Inflammatory macrophage treated with lipopolysaccharide for 4 hours (primary cell): ENCODE results near the gene OR4P4.

Experiments used
- DNase-seq: peaks from one replicate; pipeline ENCODE4 v3.0.0-alpha.2; 2020

OR4P4 gene

DNA sequence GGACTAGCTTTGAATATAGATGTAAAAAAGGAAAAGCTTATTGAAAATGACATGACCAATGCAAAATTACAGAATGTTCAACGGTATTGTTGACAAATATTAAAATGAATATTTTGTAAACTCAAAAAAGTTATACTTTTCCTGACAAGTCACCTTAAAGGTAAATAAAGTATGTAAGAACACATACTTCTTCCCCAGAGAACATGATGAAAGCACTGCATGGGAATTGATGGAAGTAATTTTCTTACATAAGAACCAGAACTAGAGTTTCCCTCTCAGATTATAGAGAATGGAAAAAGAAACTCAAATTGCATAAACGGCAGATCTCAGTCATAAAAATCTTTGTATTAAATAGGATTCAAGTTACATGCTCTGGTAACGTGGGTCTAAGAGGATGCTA, at the start of gene OR4P4:
Gene OR4P4, plus strand, starts transcription at position 301 of the 400 bp plus-strand sequence.
- DNase-seq: no peak

DNA sequence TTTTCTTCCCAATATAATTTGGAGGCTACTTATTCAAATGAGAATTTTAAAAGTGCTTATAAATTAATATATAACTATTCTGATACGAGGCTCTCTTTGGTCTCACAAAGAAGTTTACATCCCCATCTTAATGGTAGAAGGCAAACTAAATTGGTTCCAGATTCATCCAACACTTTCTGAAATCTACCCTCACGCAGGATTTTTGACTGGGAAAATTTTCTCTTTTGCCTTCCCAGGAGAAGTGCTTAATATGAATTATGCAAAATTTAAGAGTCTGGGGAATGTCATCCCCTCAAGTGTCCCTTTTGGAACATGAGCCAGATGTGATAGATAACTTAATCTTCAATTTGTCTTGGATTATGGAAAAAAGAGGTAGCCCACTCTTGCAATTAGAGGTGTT, 27.4 kb upstream of the OR4P4 start, which contains the start of gene OR4C11:
Gene OR4C11, minus strand, starts transcription at position 101 of the 400 bp plus-strand sequence. CDS start 3,272 bp downstream, outside the sequence.
- no peak for DNase-seq

DNA sequence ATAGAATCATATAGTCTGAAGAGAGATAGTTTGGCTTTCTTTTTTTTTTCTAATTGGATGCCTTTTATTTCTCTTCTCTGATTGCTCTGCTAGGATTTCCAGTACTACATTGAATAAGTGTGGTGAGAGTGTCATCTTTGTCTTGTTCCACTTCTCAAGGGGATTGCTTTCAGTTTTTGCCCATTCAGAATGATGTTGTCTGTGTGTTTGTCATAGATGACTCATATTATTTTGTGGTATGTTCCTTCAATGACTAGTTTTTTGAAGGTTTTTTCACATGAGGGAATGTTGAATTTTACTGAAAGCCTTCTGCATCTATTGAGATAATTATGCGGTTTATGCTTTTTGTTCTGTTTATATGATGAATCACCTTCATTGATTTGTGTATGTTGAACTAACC, 10.4 kb upstream of the OR4P4 start:
- no peak for DNase-seq

DNA sequence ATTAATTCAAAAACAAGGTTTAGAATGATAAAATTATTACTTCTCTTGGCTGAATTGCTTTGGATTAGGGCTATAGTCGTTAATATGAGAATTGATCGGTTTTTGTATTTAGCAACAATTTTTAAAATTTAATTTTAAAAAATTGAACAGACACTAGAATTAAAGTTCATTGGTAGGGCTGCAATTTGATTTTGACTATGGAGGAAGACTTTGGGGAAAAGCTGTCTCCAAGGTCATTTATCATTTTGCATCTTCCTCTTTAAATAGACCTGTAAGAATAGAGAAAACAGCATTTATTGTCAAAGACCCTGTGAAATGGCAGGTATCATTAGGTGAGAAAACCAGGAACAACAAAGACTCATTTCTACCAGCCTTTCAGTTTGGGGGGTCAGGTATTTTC, 13.1 kb downstream of the OR4P4 start, which contains the start of gene OR4S2:
Gene OR4S2, plus strand, starts transcription at position 301 of the 400 bp plus-strand sequence. CDS start 2,577 bp downstream, outside the sequence.
- DNase-seq: no peak

DNA sequence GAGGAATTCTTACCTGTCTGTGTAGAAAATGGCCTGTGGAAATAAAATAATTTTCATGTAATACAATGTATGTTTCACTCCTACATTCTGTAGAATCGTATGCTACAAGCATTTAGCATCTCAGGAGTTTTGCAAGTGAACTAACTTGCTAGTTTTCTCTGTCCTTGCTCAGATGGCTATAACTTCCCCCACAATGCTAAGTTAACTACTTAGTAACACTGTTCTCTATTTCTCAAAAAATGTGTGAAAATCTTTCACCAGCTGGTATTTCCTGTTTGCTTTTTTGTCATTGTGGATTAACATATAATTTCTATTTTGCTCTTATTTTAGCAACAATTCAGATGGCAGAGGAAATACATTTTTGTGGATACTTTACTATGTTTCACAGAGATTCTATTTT, 17.6 kb downstream of the OR4P4 start:
- no peak for DNase-seq

DNA sequence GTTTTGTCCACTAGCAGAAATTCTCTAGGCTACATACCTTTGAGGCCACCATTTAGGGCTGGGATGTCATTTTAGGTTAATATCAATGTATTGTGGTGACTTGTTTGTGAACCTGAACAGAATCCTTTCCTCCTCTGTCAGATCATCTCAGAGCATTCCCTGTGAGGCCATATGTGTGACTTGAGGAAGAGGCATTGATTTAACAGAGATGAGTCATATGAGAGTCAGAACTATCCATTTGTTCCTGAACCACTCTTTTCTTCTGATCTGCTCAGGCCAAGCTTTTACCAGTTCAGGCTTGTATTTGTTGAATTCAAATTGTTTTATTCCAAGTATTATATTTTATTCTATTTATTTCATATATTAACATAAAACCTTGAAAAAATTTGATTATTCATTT, 20.2 kb downstream of the OR4P4 start:
- DNase-seq: no peak

DNA sequence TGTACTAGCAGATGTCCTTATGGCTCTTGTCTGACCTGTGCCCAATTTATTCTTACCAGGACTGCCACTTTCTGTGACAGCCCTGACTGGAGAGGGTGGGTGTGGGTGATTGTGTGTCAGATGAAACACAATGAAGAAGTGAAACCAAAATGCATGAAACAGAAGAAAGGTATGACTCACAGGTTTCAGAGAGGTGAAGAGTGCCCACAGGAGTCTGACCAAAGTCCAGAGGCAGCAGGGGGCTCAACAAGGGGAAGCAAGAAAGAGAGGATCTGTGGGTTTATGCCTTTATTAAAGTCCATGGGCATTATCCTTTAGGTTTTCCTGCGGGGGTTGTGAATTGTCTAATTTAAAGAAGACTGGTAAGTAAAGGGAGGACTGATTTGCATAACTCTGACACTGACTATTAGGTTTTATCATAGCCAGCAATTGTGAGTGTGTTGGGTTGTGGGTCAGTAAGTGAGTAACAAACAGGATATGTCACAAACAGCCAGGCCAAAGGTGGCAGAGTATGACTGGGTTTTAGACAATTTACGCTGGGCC, 23.2 kb downstream of the OR4P4 start:
- no peak for DNase-seq

DNA sequence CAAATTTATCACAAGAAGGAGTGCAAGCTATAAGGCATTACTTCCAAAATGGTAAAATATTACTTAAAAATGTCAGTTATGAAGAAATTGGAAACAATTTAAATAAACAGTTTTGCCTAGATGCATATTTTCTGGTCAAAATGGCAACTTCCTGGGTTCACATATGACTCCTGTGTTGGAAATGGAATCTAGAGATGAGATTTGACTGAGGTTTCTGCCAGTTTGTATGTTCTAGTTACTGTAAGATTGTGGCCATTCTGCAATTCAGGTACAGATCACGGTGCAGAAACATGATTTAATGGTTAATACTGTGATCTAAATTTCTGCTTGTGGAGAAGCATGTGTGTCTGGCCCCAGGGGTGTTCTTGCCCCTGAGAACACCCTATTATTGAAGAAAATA, 23.7 kb downstream of the OR4P4 start:
- no peak for DNase-seq

DNA sequence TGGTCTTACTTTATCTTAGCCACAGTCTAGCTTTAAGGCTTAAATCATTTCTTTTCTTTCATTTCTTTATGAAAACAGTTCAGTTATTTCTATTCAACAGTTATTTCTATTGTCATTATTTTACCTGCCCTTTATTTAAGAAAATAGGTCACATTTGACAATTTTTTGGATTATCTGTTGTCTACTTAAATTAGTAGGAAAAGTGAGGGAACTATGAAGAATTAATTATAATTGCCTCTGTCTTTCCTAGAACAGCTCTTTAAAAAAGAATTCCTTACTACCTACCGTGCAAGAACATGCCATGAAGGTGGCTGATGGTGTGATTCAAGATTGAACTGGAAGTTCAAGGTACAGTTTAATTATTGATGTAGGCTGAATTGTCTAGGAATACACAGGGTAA, 27.0 kb downstream of the OR4P4 start, which contains the start of gene OR4C6:
Gene OR4C6, plus strand, starts transcription at position 301 of the 400 bp plus-strand sequence. CDS start 2,966 bp downstream, outside the sequence.
- DNase-seq: no peak

DNA sequence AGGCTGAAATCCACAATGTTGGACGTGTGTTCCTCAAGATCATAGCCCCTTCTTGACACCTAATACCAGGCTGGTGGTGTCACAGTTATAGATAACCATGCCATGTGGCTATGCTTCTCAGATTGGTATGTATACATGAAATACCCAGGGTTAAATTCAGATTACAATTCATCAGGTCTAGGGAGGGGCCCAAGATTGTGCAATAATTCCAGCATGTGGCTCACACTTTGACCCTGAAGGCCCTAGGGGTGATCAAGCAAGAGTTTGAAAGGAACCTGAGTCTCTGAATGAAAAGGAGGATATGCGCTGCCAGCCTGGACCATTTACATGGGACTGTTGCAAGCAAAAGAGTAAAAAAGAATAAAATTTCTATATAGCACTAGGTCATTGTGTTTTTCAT, 34.5 kb downstream of the OR4P4 start:
- DNase-seq: no peak

DNA sequence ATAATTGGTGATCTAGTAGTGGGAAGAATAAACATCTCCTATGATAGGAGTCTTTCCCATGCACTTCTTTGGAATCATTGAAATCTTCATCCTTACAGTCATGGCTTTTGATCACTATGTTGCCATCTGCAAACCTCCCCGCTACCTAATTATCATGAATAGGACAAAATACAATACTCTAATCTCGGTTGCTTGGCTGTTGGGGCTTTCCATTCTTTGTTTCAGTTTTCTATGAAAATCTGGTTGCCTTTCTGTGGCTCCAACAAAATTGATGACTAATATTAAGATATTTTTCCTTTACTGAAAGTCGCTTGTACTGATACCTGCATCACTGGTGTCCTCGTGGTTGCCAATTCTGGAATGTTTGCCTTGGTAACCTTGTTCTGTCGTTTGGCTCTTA, 38.9 kb downstream of the OR4P4 start:
- no peak for DNase-seq
